ENCODE results near the gene SNRPA. TPM values are rescaled to one million over a fixed set of nuclear protein-coding genes. Genes with fewer than 3 reads are reported as not detected.

SNRPA gene
- total RNA-seq, 2 donors from 2014 or later: 201 to 290 TPM

Other genes starting within 250 kb of the SNRPA start
- 100 to 1,000 TPM; 145 to 152 TPM for gene SHKBP1, start 174.3 kb upstream of the SNRPA start, total RNA-seq
- 100 to 1,000 TPM; 164 to 195 TPM for gene LTBP4, start 149.8 kb upstream of the SNRPA start, total RNA-seq
- gene NUMBL, start 60.6 kb upstream of the SNRPA start, total RNA-seq: 10 to 100 TPM; 16.1 to 18.6 TPM
- gene COQ8B, start 34.3 kb upstream of the SNRPA start, total RNA-seq: 10 to 100 TPM; 45.4 to 58.6 TPM
- gene ITPKC, start 34.1 kb upstream of the SNRPA start, total RNA-seq: 10 to 100 TPM; 14.4 to 15.1 TPM
- 10 to 100 TPM; 32.8 to 45.1 TPM for gene ACTMAP, start 726 bp upstream of the SNRPA start, total RNA-seq
- 1 to 10 TPM in 1 of 2 donors, under 1 TPM in 1; 0.97 to 1.1 TPM for gene MIA, start 24.3 kb downstream of the SNRPA start, total RNA-seq
- 10 to 100 TPM; 44.4 to 45.7 TPM for gene RAB4B, start 27.0 kb downstream of the SNRPA start, total RNA-seq
- 10 to 100 TPM; 90.5 to 91.8 TPM for gene EGLN2, start 48.0 kb downstream of the SNRPA start, total RNA-seq
- not detected for gene CYP2A6, start 99.2 kb downstream of the SNRPA start, total RNA-seq
- not detected for gene CYP2A7, start 131.0 kb downstream of the SNRPA start, total RNA-seq
- not detected for gene CYP2B6, start 240.1 kb downstream of the SNRPA start, total RNA-seq

All from activated T-cell treated with anti-CD3 and anti-CD28 coated beads, Interleukin-2, amount 50 U/mL, for 72 hours (primary cell).